BLaER1 treated with 17β-estradiol and CSF1 and Interleukin-3, amounts not matched to agents 10 nM and 100 nM (cell line): Measurements from ENCODE around the gene KLK1.

ENCODE experiments used
- H3K27ac ChIP-seq, 11 experiments: shearing (Covaris generic); formaldehyde crosslinking; 2 replicates each; pipeline ENCODE4 v1.8.1; 2022
- H3K27me3 ChIP-seq, 11 experiments: shearing (Covaris generic); formaldehyde crosslinking; 2 replicates each; pipeline ENCODE4 v1.8.1; 2022
- H3K36me3 ChIP-seq, 11 experiments: shearing (Covaris generic); formaldehyde crosslinking; 2 replicates each; pipeline ENCODE4 v1.8.1; 2022
- H3K4me1 ChIP-seq, 10 experiments: shearing (Covaris generic); formaldehyde crosslinking; 2 replicates each; pipeline ENCODE4 v1.8.1; 2022
- H3K4me2 ChIP-seq, 11 experiments: shearing (Covaris generic); formaldehyde crosslinking; 2 replicates each; pipeline ENCODE4 v1.8.1; 2022
- H3K4me3 ChIP-seq, 10 experiments: shearing (Covaris generic); formaldehyde crosslinking; 2 replicates each; pipeline ENCODE4 v1.8.1; 2022
- H3K9ac ChIP-seq, 11 experiments: shearing (Covaris generic); formaldehyde crosslinking; 2 replicates each; pipeline ENCODE4 v1.8.1; 2022
- H3K9me3 ChIP-seq, 11 experiments: shearing (Covaris generic); formaldehyde crosslinking; replicated peaks in 1 of 11; 2 replicates each; pipeline ENCODE4 v1.8.1; 2022
- H4K20me1 ChIP-seq, 11 experiments: shearing (Covaris generic); formaldehyde crosslinking; 2 replicates each; pipeline ENCODE4 v1.8.1; 2022
- Cebpa-rat ChIP-seq, 11 experiments: shearing (Covaris generic); IDR thresholded peaks; 2 replicates each; pipeline ENCODE4 v1.8.1; 2022

The KLK1 gene

DNA sequence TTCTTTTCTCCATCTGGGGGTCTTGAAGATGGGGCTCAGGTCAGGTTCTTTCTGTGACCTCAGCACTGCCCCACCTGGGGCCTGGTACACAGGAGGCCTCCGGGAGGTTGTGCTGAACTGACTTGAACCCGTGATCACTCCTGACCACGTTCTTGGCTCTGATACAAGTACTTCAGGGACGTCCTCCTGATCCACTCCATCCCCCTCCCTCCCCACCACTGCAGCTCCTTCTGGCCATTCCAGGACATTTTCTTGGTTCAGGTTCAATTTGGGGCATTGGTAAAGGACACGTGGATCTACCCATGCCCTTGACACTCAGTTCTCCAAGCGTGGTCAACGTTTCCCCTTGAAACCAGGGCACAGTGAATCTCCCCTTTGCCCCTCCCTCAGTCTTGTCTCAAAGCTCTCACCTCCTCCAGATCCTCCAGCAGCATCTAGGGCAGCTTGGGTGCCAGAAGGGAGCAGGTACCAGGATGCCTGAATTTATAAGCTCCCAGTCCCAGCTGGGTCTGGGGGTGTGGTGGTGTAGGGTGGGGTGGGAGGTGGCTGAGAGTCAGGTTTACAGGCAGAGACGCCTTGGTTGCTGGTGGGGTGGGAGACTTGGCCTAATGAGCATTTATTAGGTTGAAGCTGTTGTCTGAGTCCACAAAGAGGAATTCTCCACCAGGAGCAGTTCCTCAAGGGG, 9.7 kb upstream of the KLK1 start, which contains the start of gene KLK15:
Gene KLK15 (minus strand): TSS at position 458 of the 685 bp plus-strand sequence. CDS start 2,082 bp downstream, outside the sequence.
- H3K4me3 ChIP-seq: no peak within 1 kb of the TSS
- H3K27me3 ChIP-seq: peaks cover 0 to 19% (median 0%) of the 10 kb centered on the region in 11 experiments; a peak in 8 of 22 replicates
- H3K9ac ChIP-seq: no peak within 1 kb of the TSS
- no peak for TF ChIP-seq Cebpa-rat (IDR thresholded peaks at IDR 0.05)
- 0 out of 22 replicates have a peak within 1 kb of the TSS, but pooled peaks of 1 of the 11 experiments have one; percentile 98 for H3K4me2 ChIP-seq
- no peaks in the 10 kb centered on the region for H4K20me1 ChIP-seq
- H3K36me3 ChIP-seq: no peaks in the 10 kb centered on the region
- no peaks in the 10 kb centered on the region for H3K9me3 ChIP-seq
- no peak within 1 kb of the TSS for H3K27ac ChIP-seq
- peaks cover 8 to 46% (median 32%) of the 10 kb centered on the region in 10 experiments; a peak in 19 of 20 replicates for H3K4me1 ChIP-seq

DNA sequence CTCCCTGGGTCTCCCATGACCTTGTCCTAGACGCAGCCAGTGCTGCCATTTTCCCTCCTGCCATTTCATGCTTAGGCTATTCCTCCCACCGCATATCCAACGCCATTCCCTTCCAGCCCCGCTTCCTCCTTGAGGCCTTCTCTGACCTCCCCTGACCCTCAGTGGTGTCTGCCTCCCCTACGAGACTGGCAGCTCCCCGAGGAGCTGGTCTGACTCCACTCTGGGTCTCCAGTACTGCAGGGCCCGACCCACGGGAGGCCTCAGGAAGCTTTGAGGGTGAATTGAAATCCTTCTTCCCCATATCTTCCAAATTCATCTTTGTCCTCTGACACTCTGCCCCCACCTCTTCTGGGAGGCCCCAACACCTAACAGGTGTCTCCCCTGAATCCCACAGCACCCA, 9.1 kb upstream of the KLK1 start:
- no peak for TF ChIP-seq Cebpa-rat (IDR thresholded peaks at IDR 0.05)
- H3K4me2 ChIP-seq: no peak overlapping the region
- no peak overlapping the region for H3K4me3 ChIP-seq
- no peak overlapping the region for H3K9ac ChIP-seq
- no peaks in the 10 kb centered on the region for H4K20me1 ChIP-seq
- peaks cover 8 to 41% (median 27%) of the 10 kb centered on the region in 10 experiments; a peak in 19 of 20 replicates for H3K4me1 ChIP-seq
- H3K27me3 ChIP-seq: peaks cover 0 to 19% (median 0%) of the 10 kb centered on the region in 11 experiments; a peak in 8 of 22 replicates
- no peak overlapping the region for H3K27ac ChIP-seq
- H3K36me3 ChIP-seq: no peaks in the 10 kb centered on the region
- no peaks in the 10 kb centered on the region for H3K9me3 ChIP-seq

GRCh38 chr19:50831026-50831396, 7.4 kb upstream of the KLK1 start:
- no peak overlapping the region for H3K27ac ChIP-seq
- peaks cover 8 to 15% (median 12%) of the 10 kb centered on the region in 11 experiments; a peak in 20 of 22 replicates for H3K9me3 ChIP-seq
- peaks cover 7 to 24% (median 13%) of the 10 kb centered on the region in 10 experiments; a peak in 19 of 20 replicates for H3K4me1 ChIP-seq
- H3K27me3 ChIP-seq: peaks cover 0 to 8% (median 0%) of the 10 kb centered on the region in 11 experiments; a peak in 5 of 22 replicates
- no peaks in the 10 kb centered on the region for H3K36me3 ChIP-seq
- H3K4me3 ChIP-seq: no peak overlapping the region
- TF ChIP-seq Cebpa-rat (IDR thresholded peaks at IDR 0.05): no peak
- H3K9ac ChIP-seq: no peak overlapping the region
- no peak overlapping the region for H3K4me2 ChIP-seq
- no peaks in the 10 kb centered on the region for H4K20me1 ChIP-seq

GRCh38 chr19:50830266-50831025, 6.9 kb upstream of the KLK1 start:
- Histone ChIP-seq H3K4me3 (no peak overlapping the region), H3K27me3 (peaks cover 0 to 8% (median 0%) of the 10 kb centered on the region in 11 experiments; a peak in 4 of 22 replicates), H3K4me1 (peaks cover 5 to 24% (median 10%) of the 10 kb centered on the region in 10 experiments; a peak in 19 of 20 replicates), H4K20me1 (no peaks in the 10 kb centered on the region), H3K4me2 (peak overlapping the region in 5 of 11 experiments; percentile 1 to 34 (median 21); a peak in 5 of 22 replicates), H3K36me3 (no peaks in the 10 kb centered on the region), H3K9ac (no peak overlapping the region), H3K27ac (no peak overlapping the region), H3K9me3 (peaks cover 8 to 16% (median 12%) of the 10 kb centered on the region in 11 experiments; a peak in 20 of 22 replicates)
- TF ChIP-seq Cebpa-rat (IDR thresholded peaks at IDR 0.05): no peak

GRCh38 chr19:50829801-50830200, 6.2 kb upstream of the KLK1 start:
- Histone ChIP-seq H3K36me3 (no peaks in the 10 kb centered on the region), H4K20me1 (no peaks in the 10 kb centered on the region), H3K27me3 (peaks cover 0 to 2% (median 0%) of the 10 kb centered on the region in 11 experiments; a peak in 3 of 22 replicates), H3K9me3 (peaks cover 8 to 16% (median 12%) of the 10 kb centered on the region in 11 experiments; a peak in 20 of 22 replicates), H3K4me1 (peaks cover 0 to 18% (median 3%) of the 10 kb centered on the region in 10 experiments; a peak in 13 of 20 replicates), H3K27ac (no peak overlapping the region), H3K4me2 (peak overlapping the region in 4 of 11 experiments; percentile 1 to 30 (median 18); a peak in 4 of 22 replicates), H3K4me3 (no peak overlapping the region), H3K9ac (no peak overlapping the region)
- TF ChIP-seq Cebpa-rat (IDR thresholded peaks at IDR 0.05): no peak

DNA sequence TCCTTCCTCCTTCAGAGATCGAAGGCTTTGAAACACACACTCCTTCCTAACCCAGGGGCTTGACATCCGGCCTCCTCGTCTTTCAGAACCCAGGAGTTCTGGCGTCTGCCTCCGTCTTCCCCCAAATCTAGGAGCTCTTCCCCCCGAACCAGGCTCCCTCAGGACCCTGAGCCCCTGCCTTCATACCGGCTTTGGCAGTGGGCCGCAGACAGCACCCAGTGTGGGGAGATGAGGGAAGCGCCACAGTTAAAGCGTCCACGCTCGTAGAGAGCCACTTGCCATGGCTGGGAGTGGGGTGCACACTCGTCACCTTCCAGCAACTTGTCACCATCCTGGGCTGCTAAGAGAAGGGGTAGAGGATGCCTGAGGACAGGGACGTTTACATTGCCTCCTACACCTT, 3.9 kb upstream of the KLK1 start:
- H3K4me1 ChIP-seq: peaks cover 15 to 33% (median 21%) of the 10 kb centered on the region in 10 experiments; a peak in 19 of 20 replicates
- H3K27ac ChIP-seq: no peak overlapping the region
- H3K4me2 ChIP-seq: no peak overlapping the region
- H3K9ac ChIP-seq: no peak overlapping the region
- no peaks in the 10 kb centered on the region for H4K20me1 ChIP-seq
- peaks cover 8 to 16% (median 12%) of the 10 kb centered on the region in 11 experiments; a peak in 20 of 22 replicates for H3K9me3 ChIP-seq
- TF ChIP-seq Cebpa-rat (IDR thresholded peaks at IDR 0.05): no peak
- no peak overlapping the region for H3K4me3 ChIP-seq
- no peaks in the 10 kb centered on the region for H3K36me3 ChIP-seq
- H3K27me3 ChIP-seq: no peaks in the 10 kb centered on the region

DNA sequence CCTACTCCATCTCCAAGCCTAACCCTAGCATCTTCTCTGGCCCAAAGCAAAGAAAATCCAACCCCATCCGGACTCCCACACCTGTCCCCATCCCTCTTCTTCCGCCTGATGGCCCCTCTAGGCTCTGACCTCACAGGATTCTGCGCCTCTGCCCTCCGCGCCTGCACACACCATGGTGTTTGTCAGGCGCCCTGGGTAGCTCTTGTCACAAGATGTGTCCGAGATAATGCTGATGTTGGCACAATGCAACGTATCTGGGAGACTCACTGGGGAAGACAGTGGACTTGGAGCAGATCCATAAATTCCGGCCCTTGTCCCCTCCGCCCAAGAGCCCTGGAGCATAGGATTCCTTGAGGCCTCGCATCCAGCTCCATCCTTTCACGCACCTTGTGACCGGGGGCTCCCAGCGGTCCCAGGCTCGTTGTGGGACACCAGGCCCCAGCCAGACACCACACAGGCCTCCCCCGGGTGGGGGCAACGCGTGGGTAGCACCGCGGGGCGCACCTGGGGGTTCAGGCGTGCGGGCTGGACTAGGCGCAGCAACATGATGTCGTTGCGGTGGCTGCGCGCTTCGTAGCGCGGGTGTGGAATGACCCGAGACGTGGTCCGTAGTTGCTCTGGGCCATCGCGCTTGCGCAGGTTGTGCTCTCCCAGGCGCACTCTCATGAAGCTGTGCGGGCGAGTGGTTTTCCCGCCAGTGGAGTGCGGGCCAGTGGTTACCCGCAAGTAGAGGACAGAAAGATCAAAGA, 3.1 kb upstream of the KLK1 start:
- Histone ChIP-seq H3K27ac (no peak overlapping the region), H3K4me1 (peaks cover 17 to 41% (median 29%) of the 10 kb centered on the region in 10 experiments; a peak in 19 of 20 replicates), H3K4me3 (no peak overlapping the region), H3K27me3 (no peaks in the 10 kb centered on the region), H3K9ac (no peak overlapping the region), H3K9me3 (peaks cover 8 to 16% (median 12%) of the 10 kb centered on the region in 11 experiments; a peak in 20 of 22 replicates), H4K20me1 (no peaks in the 10 kb centered on the region), H3K36me3 (no peaks in the 10 kb centered on the region), H3K4me2 (no peak overlapping the region)
- no peak for TF ChIP-seq Cebpa-rat (IDR thresholded peaks at IDR 0.05)

DNA sequence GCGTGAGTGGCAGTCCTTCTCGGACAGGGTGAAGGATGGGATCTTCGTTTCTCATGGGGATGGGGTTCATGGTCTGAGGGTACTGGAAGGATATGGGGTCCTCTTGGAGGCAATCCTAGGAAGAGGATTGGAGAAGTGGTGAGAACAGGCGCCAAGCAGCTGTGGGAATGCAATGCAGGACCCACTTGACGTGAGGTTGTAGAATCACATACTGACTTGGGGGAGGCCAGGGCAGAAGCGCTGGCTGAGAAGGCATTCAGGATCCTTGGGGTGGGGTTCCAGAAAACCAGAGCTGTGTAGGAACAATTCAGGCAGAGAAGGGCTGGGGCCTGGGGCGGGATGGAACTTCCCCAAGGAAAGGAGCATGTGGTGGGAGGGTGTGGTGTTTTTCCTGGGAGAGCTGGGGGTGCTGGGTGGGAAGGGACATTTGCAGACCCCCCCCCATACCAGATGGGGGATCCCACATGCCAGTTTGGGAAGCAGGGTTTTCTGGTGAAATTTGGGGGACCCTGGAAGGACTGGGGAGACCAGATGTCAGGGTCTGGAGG, 852 bp downstream of the KLK1 start:
- H3K27ac ChIP-seq: no peak overlapping the region
- H3K9me3 ChIP-seq: peaks cover 8 to 16% (median 12%) of the 10 kb centered on the region in 11 experiments; a peak in 20 of 22 replicates
- H3K36me3 ChIP-seq: no peaks in the 10 kb centered on the region
- H3K4me2 ChIP-seq: peak overlapping the region; percentile 29 to 96 (median 93); a peak in 21 of 22 replicates
- no peak overlapping the region for H3K9ac ChIP-seq
- TF ChIP-seq Cebpa-rat (IDR thresholded peaks at IDR 0.05): no peak
- peaks cover 52 to 69% (median 65%) of the 10 kb centered on the region in 10 experiments for H3K4me1 ChIP-seq
- H3K27me3 ChIP-seq: no peaks in the 10 kb centered on the region
- no peak overlapping the region for H3K4me3 ChIP-seq
- H4K20me1 ChIP-seq: no peaks in the 10 kb centered on the region
